ENCODE results near the gene CYB5RL.

CYB5RL gene

GRCh38 chr1:54158071-54158470 is 41.8 kb downstream of the CYB5RL start:
- no peak for DNase-seq

- no peak for DNase-seq
Measured at GRCh38 chr1:54157401-54157800, 42.4 kb downstream of the CYB5RL start.

GRCh38 chr1:54156986-54157385 is 42.8 kb downstream of the CYB5RL start:
- no peak for DNase-seq

GRCh38 chr1:54156201-54156600 is 43.6 kb downstream of the CYB5RL start:
- DNase-seq = no peak

- no peak for DNase-seq
Measured at GRCh38 chr1:54153535-54154439, 46.0 kb downstream of the CYB5RL start.

- DNase-seq = no peak
Measured at GRCh38 chr1:54152696-54153095, 47.1 kb downstream of the CYB5RL start, which contains the start of gene CDCP2. Gene CDCP2 (minus strand): TSS chr1:54153000. CDS start chr1:54152922, 78 bp downstream.

- DNase-seq = no peak
Measured at GRCh38 chr1:54151013-54151412, 48.8 kb downstream of the CYB5RL start.

Measured in CD4-positive, alpha-beta T cell treated with Interferon alpha-2 for 1 hour (primary cell).